ENCODE data around the gene FLT4. TPM values are rescaled to one million over a fixed set of nuclear protein-coding genes. Genes with fewer than 3 reads are reported as not detected.

The FLT4 gene
- total RNA-seq, 1 donor from 2014 or later = 541 TPM

- peaks cover 4% of the 10 kb centered on the region for H3K4me1 Mint-ChIP-seq (ENCODE audit: unreplicated experiment)
- H3K36me3 Mint-ChIP-seq (ENCODE audit: low read depth, unreplicated experiment) = peaks cover 26% of the 10 kb centered on the region
- H3K9me3 Mint-ChIP-seq (ENCODE audit: unreplicated experiment) = no peaks in the 10 kb centered on the region
- no peak overlapping the region for H3K4me3 Mint-ChIP-seq (ENCODE audit: unreplicated experiment)
- DNase-seq (ENCODE audit: low spot score) = no peak
- no peaks in the 10 kb centered on the region for H3K27me3 Mint-ChIP-seq (ENCODE audit: unreplicated experiment)
- TF ChIP-seq CTCF (IDR thresholded peaks at IDR 0.05; ENCODE audit: unreplicated experiment) = no peak
- H3K27ac Mint-ChIP-seq (ENCODE audit: unreplicated experiment) = no peak overlapping the region
Observed at GRCh38 chr5:180568914-180569313, 80.5 kb downstream of the FLT4 start.

- no peak overlapping the region for H3K27ac Mint-ChIP-seq (ENCODE audit: unreplicated experiment)
- H3K36me3 Mint-ChIP-seq (ENCODE audit: low read depth, unreplicated experiment) = peaks cover 25% of the 10 kb centered on the region
Observed at GRCh38 chr5:180563994-180564393, 85.4 kb downstream of the FLT4 start.

GRCh38 chr5:180558232-180558631 lies 91.2 kb downstream of the FLT4 start:
- H3K27me3 Mint-ChIP-seq (ENCODE audit: unreplicated experiment) = no peaks in the 10 kb centered on the region
- peak overlapping the region; percentile 51 for H3K27ac Mint-ChIP-seq (ENCODE audit: unreplicated experiment)
- H3K9me3 Mint-ChIP-seq (ENCODE audit: unreplicated experiment) = no peaks in the 10 kb centered on the region
- H3K4me3 Mint-ChIP-seq (ENCODE audit: unreplicated experiment) = no peak overlapping the region
- peaks cover 29% of the 10 kb centered on the region for H3K4me1 Mint-ChIP-seq (ENCODE audit: unreplicated experiment)
- no peak for DNase-seq (ENCODE audit: low spot score)
- no peak for TF ChIP-seq CTCF (IDR thresholded peaks at IDR 0.05; ENCODE audit: unreplicated experiment)
- H3K36me3 Mint-ChIP-seq (ENCODE audit: low read depth, unreplicated experiment) = peaks cover 20% of the 10 kb centered on the region

More at GRCh38 chr5:180563994-180564393, 85.4 kb downstream of the FLT4 start:
- no peak for DNase-seq (ENCODE audit: low spot score)
- H3K27me3 Mint-ChIP-seq (ENCODE audit: unreplicated experiment) = no peaks in the 10 kb centered on the region
- H3K4me3 Mint-ChIP-seq (ENCODE audit: unreplicated experiment) = peak overlapping the region; percentile 0
- H3K4me1 Mint-ChIP-seq (ENCODE audit: unreplicated experiment) = peaks cover 10% of the 10 kb centered on the region
- TF ChIP-seq CTCF (IDR thresholded peaks at IDR 0.05; ENCODE audit: unreplicated experiment) = no peak
- no peaks in the 10 kb centered on the region for H3K9me3 Mint-ChIP-seq (ENCODE audit: unreplicated experiment)

DNA sequence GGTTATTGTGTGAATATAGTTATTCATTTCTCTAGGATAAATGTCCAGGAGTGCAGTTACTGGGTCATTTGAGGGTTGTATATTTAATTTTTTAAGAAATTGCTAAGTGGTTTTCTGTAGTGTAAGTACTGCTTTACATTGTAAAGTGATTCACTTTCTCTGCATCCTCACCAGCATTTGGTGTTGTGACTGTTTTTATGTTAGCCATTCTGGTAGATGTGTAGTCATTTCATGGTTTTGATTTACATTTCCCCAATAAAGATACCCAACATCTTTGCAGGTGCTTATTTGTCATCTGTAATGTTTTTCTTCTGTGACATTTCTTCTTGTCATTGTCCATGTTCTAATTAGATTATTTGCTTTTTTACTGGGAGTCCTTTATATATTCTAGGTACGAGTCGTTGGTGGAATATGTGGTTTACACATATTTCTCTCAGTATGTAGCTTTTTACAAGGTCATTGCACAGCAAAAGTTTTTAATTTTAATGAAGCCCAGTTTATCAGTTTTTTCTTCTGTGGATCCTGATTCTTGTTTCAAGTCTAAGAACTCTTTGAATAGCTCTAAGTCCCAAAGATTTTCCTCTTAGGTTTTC lies 92.1 kb downstream of the FLT4 start:
- Mint-ChIP-seq H3K4me1 (ENCODE audit: unreplicated experiment) (peaks cover 30% of the 10 kb centered on the region), H3K27me3 (ENCODE audit: unreplicated experiment) (no peaks in the 10 kb centered on the region), H3K27ac (ENCODE audit: unreplicated experiment) (no peak overlapping the region), H3K9me3 (ENCODE audit: unreplicated experiment) (no peaks in the 10 kb centered on the region), H3K36me3 (ENCODE audit: low read depth, unreplicated experiment) (peaks cover 27% of the 10 kb centered on the region), H3K4me3 (ENCODE audit: unreplicated experiment) (no peak overlapping the region)
- no peak for TF ChIP-seq CTCF (IDR thresholded peaks at IDR 0.05; ENCODE audit: unreplicated experiment)
- DNase-seq (ENCODE audit: low spot score) = no peak

GRCh38 chr5:180555168-180555921 lies 94.1 kb downstream of the FLT4 start:
- Mint-ChIP-seq H3K4me1 (ENCODE audit: unreplicated experiment) (peaks cover 30% of the 10 kb centered on the region), H3K36me3 (ENCODE audit: low read depth, unreplicated experiment) (peaks cover 23% of the 10 kb centered on the region), H3K27me3 (ENCODE audit: unreplicated experiment) (no peaks in the 10 kb centered on the region), H3K27ac (ENCODE audit: unreplicated experiment) (peak overlapping the region; percentile 58), H3K4me3 (ENCODE audit: unreplicated experiment) (peak overlapping the region; percentile 71), H3K9me3 (ENCODE audit: unreplicated experiment) (no peaks in the 10 kb centered on the region)
- no peak for TF ChIP-seq CTCF (IDR thresholded peaks at IDR 0.05; ENCODE audit: unreplicated experiment)
- no peak for DNase-seq (ENCODE audit: low spot score)

All from endothelial cell (in vitro differentiated cells).